CD4-positive, alpha-beta T cell treated with Interleukin-15 for 4 hours (primary cell): ENCODE measurements around the gene MLX.
"Not testable (repeated sequence)": the region's sequence is repeated elsewhere in the genome, so short reads cannot be mapped to it uniquely, and the experiment has no call there.

Source experiments
- DNase-seq: peaks from one replicate; pipeline ENCODE4 v3.0.0-alpha.2; 2020; ENCODE audit warnings: low spot score

Gene MLX

GRCh38 chr17:42555122-42555622 is 11.7 kb upstream of the MLX start:
- no peak for DNase-seq

GRCh38 chr17:42555961-42556617 is 10.8 kb upstream of the MLX start:
- not testable (repeated sequence) for DNase-seq

GRCh38 chr17:42559075-42559474 is 7.8 kb upstream of the MLX start:
- no peak for DNase-seq

GRCh38 chr17:42560246-42560645 is 6.7 kb upstream of the MLX start:
- no peak for DNase-seq

- peak; percentile 95 for DNase-seq
These were observed 5.0 kb upstream of the MLX start, which contains the start of gene COASY for GRCh38 chr17:42561897-42562387. Gene COASY (plus strand): TSS chr17:42562148. CDS start chr17:42562623, 475 bp downstream.

- no peak for DNase-seq
These were observed 4.3 kb upstream of the MLX start for GRCh38 chr17:42562388-42563142.

- no peak for DNase-seq
These were observed 3.8 kb upstream of the MLX start for GRCh38 chr17:42563143-42563509.

GRCh38 chr17:42563543-42563942 is 3.4 kb upstream of the MLX start:
- no peak for DNase-seq

GRCh38 chr17:42563950-42564349 is 3.0 kb upstream of the MLX start:
- no peak for DNase-seq

GRCh38 chr17:42564815-42565522 is 1.9 kb upstream of the MLX start:
- DNase-seq: no peak

- no peak for DNase-seq
These were observed 1.2 kb upstream of the MLX start for GRCh38 chr17:42565523-42566214.

- DNase-seq: no peak
These were observed 551 bp upstream of the MLX start for GRCh38 chr17:42566215-42566882.

- no peak for DNase-seq
These were observed 1.6 kb downstream of the MLX start for GRCh38 chr17:42568341-42569111.

- no peak for DNase-seq
These were observed 4.7 kb downstream of the MLX start for GRCh38 chr17:42571435-42572225.

GRCh38 chr17:42573095-42573494 is 6.2 kb downstream of the MLX start:
- DNase-seq: no peak

- DNase-seq: no peak
These were observed 7.6 kb downstream of the MLX start for GRCh38 chr17:42574463-42574862.

- no peak for DNase-seq
These were observed 10.2 kb downstream of the MLX start for GRCh38 chr17:42577140-42577531.

GRCh38 chr17:42577532-42578281 is 10.8 kb downstream of the MLX start, which contains the start of gene PSMC3IP:
Gene PSMC3IP (minus strand): TSS chr17:42577729. CDS start chr17:42577686, 43 bp downstream.
- DNase-seq: peak; percentile 92

- peak; percentile 63 for DNase-seq
These were observed 11.5 kb downstream of the MLX start for GRCh38 chr17:42578282-42578869.
